ENCODE measurements around the gene ARHGEF37.

- TF ChIP-seq CTCF (IDR thresholded peaks at IDR 0.05; ENCODE audit: low read depth, low read length) (no peak), EZH2phosphoT487 (IDR thresholded peaks at IDR 0.05; ENCODE audit: low read depth) (no peak)
These were observed 5.5 kb downstream of the ARHGEF37 start for GRCh38 chr5:149586708-149587318.
